HepG2 (cell line): ENCODE results near the gene RNF149. TPM values are rescaled to one million over a fixed set of nuclear protein-coding genes. Genes with fewer than 3 reads are reported as not detected.

Experiments
- ARNT ChIP-seq: fragments of 450-650 bp; IDR thresholded peaks from 2 replicates; pipeline ENCODE4 v1.6.1; 2017
- ELF3 ChIP-seq: IDR thresholded peaks from 2 replicates; pipeline ENCODE4 v1.6.1; 2016; ENCODE audit warnings: missing genetic modification reagents, missing compliant biosample characterization
- FIP1L1 ChIP-seq: fragments of 200-400 bp; formaldehyde crosslinking; IDR thresholded peaks from 2 replicates; pipeline ENCODE4 v1.6.1; 2018; ENCODE audit warnings: low read depth, mild to moderate bottlenecking, low read length, moderate library complexity, borderline replicate concordance; ENCODE audit not compliant: insufficient read depth
- JARID2 ChIP-seq: sonication (generic); formaldehyde crosslinking; IDR thresholded peaks from 2 replicates; pipeline ENCODE4 v1.8.1; 2023; ENCODE audit warnings: missing genetic modification reagents, inconsistent platforms; ENCODE audit not compliant: insufficient replicate concordance
- KLF13 ChIP-seq: sonication (generic); formaldehyde crosslinking; IDR thresholded peaks from 2 replicates; pipeline ENCODE4 v1.4.0; 2020; ENCODE audit warnings: mild to moderate bottlenecking, missing genetic modification reagents
- NFE2 ChIP-seq: sonication (generic); formaldehyde crosslinking; IDR thresholded peaks from 2 replicates; pipeline ENCODE4 v1.4.0; 2020; ENCODE audit warnings: missing genetic modification reagents
- NFKBIZ ChIP-seq: IDR thresholded peaks from 2 replicates; pipeline ENCODE4 v1.6.1; 2018; ENCODE audit warnings: missing genetic modification reagents, missing compliant biosample characterization
- PPARG ChIP-seq: conservative IDR thresholded peaks from 2 replicates; pipeline ENCODE4 v1.6.1; 2016; ENCODE audit warnings: missing biosample characterization, missing genetic modification reagents
- RBM39 ChIP-seq: fragments of 200-400 bp; formaldehyde crosslinking; IDR thresholded peaks from one replicate; pipeline ENCODE4 v1.6.1; 2018; ENCODE audit warnings: antibody characterized with exemption, mild to moderate bottlenecking, low read depth, low read length; ENCODE audit not compliant: poor library complexity, severe bottlenecking
- SIN3A ChIP-seq: IDR thresholded peaks from 2 replicates; pipeline ENCODE4 v1.6.1; 2011; ENCODE audit warnings: low read depth, mild to moderate bottlenecking, control low read depth, low read length, borderline replicate concordance
- TEAD3 ChIP-seq: optimal IDR thresholded peaks from 2 replicates; pipeline ENCODE3; 2016; ENCODE audit warnings: borderline replicate concordance
- THAP11 ChIP-seq: IDR thresholded peaks from 2 replicates; pipeline ENCODE4 v1.6.1; 2016; ENCODE audit warnings: missing biosample characterization, missing genetic modification reagents
- TP53 ChIP-seq: sonication (generic); formaldehyde crosslinking; conservative IDR thresholded peaks from 2 replicates; pipeline ENCODE4 v1.4.0; 2020; ENCODE audit warnings: missing genetic modification reagents
- TRIM24 ChIP-seq: sonication (generic); formaldehyde crosslinking; IDR thresholded peaks from 2 replicates; pipeline ENCODE4 v1.8.0; 2022; ENCODE audit warnings: mild to moderate bottlenecking, missing genetic modification reagents
- ZEB1 ChIP-seq: IDR thresholded peaks from 2 replicates; pipeline ENCODE4 v1.6.1; 2012; ENCODE audit warnings: mild to moderate bottlenecking, low read depth, inconsistent platforms; ENCODE audit not compliant: insufficient replicate concordance
- ZMYM3 ChIP-seq: sonication (generic); formaldehyde crosslinking; IDR thresholded peaks from 2 replicates; pipeline ENCODE4 v1.5.1; 2020; ENCODE audit warnings: mild to moderate bottlenecking, missing genetic modification reagents
- ZNF253 ChIP-seq: sonication (generic); formaldehyde crosslinking; IDR thresholded peaks from 2 replicates; pipeline ENCODE4 v1.8.0; 2022; ENCODE audit warnings: mild to moderate bottlenecking, missing genetic modification reagents, borderline replicate concordance
- ZNF335 ChIP-seq: sonication (generic); formaldehyde crosslinking; IDR thresholded peaks from 2 replicates; pipeline ENCODE4 v1.4.0; 2020; ENCODE audit warnings: missing genetic modification reagents
- ZNF629 ChIP-seq: sonication (generic); formaldehyde crosslinking; conservative IDR thresholded peaks from 2 replicates; pipeline ENCODE4 v1.5.0; 2020; ENCODE audit warnings: missing genetic modification reagents
- ZNF670 ChIP-seq: sonication (generic); formaldehyde crosslinking; IDR thresholded peaks from 2 replicates; pipeline ENCODE4 v1.8.0; 2022; ENCODE audit warnings: mild to moderate bottlenecking, missing genetic modification reagents, borderline replicate concordance
- polyA plus RNA-seq, 8 experiments: library from polyadenylated mRNA; depleted of rRNA in 3 of 8; stranded (reverse) in 7 of 8; unstranded in 1 of 8; fragments of >200 nt; fragmentation: Illumina TruSeq in 4 of 8; extraction: Trizol in 4 of 8; gene quantifications; 2 replicates each; pipeline versions ENCODE4 v1.2.1 to v1.2.3, GENCODE V29; 2011 to 2016; ENCODE audit warnings: low read depth in 4 of 8, missing spikeins in 1 of 8, mixed read lengths in 1 of 8; ENCODE audit not compliant: insufficient read depth in 1 of 8
- total RNA-seq, 5 experiments: library from RNA; depleted of rRNA; stranded (reverse); fragments of >200 nt; fragmentation: Illumina TruSeq; extraction: Trizol; gene quantifications; 2 replicates each; pipeline ENCODE4 v1.2.3, GENCODE V29; 2016; ENCODE audit warnings: low read depth in 1 of 5
- TF ChIP-seq, protein P1 (sequence below): IDR thresholded peaks from 2 replicates; pipeline ENCODE4 v1.6.1; 2016; ENCODE audit warnings: low read depth
- TF ChIP-seq, protein P2 (sequence below): IDR thresholded peaks from 2 replicates; pipeline ENCODE4 v1.6.1; 2016; ENCODE audit warnings: low read depth, control low read depth

Gene RNF149
- total and polyA plus RNA-seq, 2 of the 13 experiments (the other 11 are each of a cell fraction or from before 2014, with no cell fraction given), result 87.6 to 109 TPM

DNA sequence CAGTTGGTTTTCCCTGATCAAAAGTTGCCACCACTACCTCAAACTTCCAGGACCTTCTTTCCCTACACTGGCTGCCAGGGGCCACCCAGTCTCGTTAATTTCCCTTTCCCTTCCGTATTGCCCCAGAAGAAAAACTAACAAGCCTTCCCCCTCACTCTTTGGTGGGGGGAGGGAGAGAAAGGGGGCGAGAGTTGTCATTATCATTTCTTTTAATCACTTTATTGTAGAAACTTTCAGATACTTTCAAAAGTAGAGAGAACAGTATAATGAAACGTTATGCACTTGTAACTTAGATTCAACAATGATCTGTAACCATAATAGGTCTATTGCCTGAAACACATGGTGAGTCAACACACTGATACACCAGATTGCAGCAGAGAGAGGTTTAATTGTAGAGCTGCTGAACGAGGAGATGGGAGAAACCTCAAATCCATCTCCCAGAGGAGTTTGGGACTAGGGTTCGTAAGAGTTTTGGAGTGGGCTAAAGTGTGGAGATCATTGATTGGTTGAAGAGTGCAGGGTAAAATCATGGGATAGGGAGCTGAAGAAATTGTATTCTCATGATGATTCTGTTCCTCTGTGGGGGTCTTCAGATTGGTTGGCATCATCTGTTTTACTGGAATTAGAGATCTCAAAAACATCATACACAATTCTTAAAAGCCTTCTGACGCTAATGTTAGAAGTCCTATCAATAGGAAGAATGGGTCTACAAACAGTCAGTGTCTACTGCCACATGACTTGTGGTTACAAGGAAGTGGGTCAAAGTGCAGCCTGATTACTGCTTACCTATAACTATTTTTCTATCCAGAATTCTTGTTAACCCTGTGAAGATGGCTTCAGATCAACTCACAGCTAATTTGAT is 2.6 kb upstream of the RNF149 start (continued):
- TF ChIP-seq ELF3 (CRISPR knock-in tag), result peak; percentile 87
- 0 out of 2 replicates have a peak, but pooled peaks have one; percentile 37 for TF ChIP-seq SIN3A
- TF ChIP-seq JARID2, result peak; percentile 73
- TF ChIP-seq ZNF670, result no peak
- TF ChIP-seq TP53 (CRISPR knock-in tag), result 0 out of 2 replicates have a peak, but pooled peaks have one; percentile 48
- TF ChIP-seq PPARG (CRISPR knock-in tag), result peak; percentile 96
- TF ChIP-seq ZMYM3 (CRISPR knock-in tag), result peak; percentile 62
- TF ChIP-seq ZEB1, result no peak
- TF ChIP-seq FIP1L1, result no peak
- TF ChIP-seq NFE2, result no peak
- TF ChIP-seq ZNF629, result peak; percentile 95
- peak; percentile 26 for TF ChIP-seq TEAD3
- TF ChIP-seq, protein P1, sequence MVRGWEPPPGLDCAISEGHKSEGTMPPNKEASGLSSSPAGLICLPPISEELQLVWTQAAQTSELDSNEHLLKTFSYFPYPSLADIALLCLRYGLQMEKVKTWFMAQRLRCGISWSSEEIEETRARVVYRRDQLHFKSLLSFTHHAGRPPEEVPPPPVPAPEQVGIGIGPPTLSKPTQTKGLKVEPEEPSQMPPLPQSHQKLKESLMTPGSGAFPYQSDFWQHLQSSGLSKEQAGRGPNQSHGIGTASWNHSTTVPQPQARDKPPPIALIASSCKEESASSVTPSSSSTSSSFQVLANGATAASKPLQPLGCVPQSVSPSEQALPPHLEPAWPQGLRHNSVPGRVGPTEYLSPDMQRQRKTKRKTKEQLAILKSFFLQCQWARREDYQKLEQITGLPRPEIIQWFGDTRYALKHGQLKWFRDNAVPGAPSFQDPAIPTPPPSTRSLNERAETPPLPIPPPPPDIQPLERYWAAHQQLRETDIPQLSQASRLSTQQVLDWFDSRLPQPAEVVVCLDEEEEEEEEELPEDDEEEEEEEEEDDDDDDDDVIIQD (CRISPR knock-in tag), result 0 out of 2 replicates have a peak, but pooled peaks have one; percentile 21
- TF ChIP-seq, protein P2, sequence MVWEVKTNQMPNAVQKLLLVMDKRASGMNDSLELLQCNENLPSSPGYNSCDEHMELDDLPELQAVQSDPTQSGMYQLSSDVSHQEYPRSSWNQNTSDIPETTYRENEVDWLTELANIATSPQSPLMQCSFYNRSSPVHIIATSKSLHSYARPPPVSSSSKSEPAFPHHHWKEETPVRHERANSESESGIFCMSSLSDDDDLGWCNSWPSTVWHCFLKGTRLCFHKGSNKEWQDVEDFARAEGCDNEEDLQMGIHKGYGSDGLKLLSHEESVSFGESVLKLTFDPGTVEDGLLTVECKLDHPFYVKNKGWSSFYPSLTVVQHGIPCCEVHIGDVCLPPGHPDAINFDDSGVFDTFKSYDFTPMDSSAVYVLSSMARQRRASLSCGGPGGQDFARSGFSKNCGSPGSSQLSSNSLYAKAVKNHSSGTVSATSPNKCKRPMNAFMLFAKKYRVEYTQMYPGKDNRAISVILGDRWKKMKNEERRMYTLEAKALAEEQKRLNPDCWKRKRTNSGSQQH, result no peak
- no peak for TF ChIP-seq RBM39
- TF ChIP-seq THAP11 (CRISPR knock-in tag), result peak; percentile 16; the same call in 1 of the 2 replicates
- no peak for TF ChIP-seq TRIM24
- TF ChIP-seq KLF13 (CRISPR knock-in tag), result no peak
- TF ChIP-seq ARNT, result no peak
- 0 out of 2 replicates have a peak, but pooled peaks have one; percentile 55 for TF ChIP-seq ZNF335
- no peak for TF ChIP-seq ZNF253 (CRISPR knock-in tag)
- no peak for TF ChIP-seq NFKBIZ (CRISPR knock-in tag)
